G401 (cell line): ENCODE data around the gene IL1R1. TPM values are rescaled to one million over a fixed set of nuclear protein-coding genes. Genes with fewer than 3 reads are reported as not detected.

Experiments
- DNase-seq: peaks from one replicate; pipeline ENCODE4 v3.0.0-alpha.2; 2015; ENCODE audit warnings: low spot score
- in situ Hi-C: cut with HindIII; loops from 2 replicates; pipeline ENCODE4 v1.10.0; 2016; ENCODE audit warnings: low sequenced_read_pairs, mixed read lengths
- total RNA-seq: library from RNA; depleted of rRNA; stranded (reverse); fragments of >200 nt; shearing (Covaris generic); gene quantifications from 2 replicates; pipeline ENCODE4 v1.2.3, GENCODE V29; 2014

The IL1R1 gene
- total RNA-seq, 1 experiment from 2014 or later, result not detected

- in situ Hi-C loops, result no loop called here
- no peak for DNase-seq
Measured at GRCh38 chr2:102186791-102187495, 44.4 kb downstream of the IL1R1 start, which contains the start of gene IL1RL2. Gene IL1RL2, plus strand, starts transcription at chr2:102187023. Its CDS starts 845 bp downstream, at chr2:102187868.

DNA sequence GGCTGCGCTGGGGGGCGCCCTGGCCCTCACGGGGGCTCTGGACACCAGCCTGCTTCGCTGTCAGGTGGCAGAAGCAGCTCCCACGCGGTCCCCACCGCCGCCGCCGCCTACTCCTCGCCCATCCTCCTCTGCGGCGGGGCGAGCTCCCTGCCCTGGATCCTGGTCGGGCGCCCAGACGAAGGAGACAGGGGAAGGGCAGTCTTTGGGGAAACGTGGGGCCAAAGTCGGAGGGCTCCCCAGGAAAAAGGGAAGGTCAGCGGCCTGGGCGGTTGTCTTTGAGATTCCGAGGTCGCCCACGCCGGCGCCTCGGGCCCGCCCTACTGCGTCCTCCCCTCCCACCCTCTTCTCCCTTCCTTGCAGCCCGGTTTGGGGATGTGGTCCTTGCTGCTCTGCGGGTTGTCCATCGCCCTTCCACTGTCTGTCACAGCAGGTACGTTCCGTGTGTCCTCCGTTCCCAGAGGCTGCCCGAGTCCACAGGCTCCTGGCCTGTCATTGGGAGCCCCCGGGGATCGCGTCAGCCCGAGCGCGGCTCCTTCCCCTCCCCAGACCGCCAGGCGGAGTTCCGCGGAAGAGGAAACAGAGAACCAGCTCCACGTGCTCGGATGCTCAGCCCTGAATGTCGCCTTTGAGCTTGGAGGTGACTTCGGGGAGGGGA, 45.1 kb downstream of the IL1R1 start:
- no peak for DNase-seq
- in situ Hi-C loops, result no loop called here

GRCh38 chr2:102190430-102191107, 48.0 kb downstream of the IL1R1 start:
- DNase-seq, result no peak
- in situ Hi-C loops, result no loop called here

DNA sequence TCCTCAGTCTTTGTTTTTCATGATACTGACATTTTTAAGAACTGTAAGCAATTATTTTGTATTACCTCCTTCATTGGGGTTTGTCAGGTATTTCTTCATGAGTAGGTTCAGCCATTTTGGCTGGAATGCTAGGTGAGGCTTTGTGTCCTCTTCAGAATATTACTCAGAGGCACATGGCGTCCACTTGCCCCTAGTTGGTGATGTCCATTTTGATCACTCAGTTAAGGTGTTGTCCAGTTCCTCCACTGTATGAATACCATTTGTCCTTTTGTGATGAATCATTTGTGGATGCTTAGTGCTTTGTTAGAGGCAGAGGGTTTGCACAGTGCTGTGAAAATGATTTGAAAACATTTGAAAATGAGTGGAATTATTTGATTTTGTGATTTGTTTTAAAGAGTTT, 49.0 kb downstream of the IL1R1 start:
- no peak for DNase-seq
- in situ Hi-C loops, result no loop called here

- in situ Hi-C loops, result no loop called here
Measured at GRCh38 chr2:102193074-102193473, 50.5 kb downstream of the IL1R1 start.

DNA sequence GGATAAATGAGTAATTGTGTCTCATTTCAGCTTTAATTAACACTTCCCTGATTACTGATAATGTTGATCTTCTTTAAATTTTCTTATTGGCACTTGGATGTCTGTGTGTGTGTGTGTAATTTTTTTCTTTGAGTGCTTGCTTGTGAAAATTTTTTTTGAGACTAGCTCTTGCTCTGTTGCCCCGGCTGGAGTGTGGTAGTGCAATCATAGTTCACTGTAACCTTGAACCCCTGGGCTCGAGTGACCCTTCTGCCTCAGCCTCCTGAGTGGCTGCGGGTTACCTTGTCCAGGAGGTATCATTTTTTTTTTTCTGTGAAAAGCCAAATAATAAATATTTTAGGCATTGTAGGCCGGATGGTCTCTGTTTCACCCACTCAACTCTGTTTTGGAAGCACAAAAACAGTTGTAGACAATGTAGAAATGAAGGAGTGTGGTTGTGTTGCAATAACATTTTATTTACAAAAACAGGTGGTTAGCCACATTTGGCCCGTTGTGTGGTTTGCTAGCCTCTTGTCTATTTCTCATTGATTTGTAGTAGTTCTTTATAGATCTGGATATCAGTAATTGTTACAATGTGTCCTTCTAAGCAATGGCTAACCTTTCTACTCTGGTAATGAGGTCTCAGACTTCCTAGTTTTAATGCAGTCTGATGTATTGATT, 52.2 kb downstream of the IL1R1 start:
- DNase-seq, result no peak
- in situ Hi-C loops, result no loop called here

More at GRCh38 chr2:102193074-102193473, 50.5 kb downstream of the IL1R1 start:
- DNase-seq, result no peak

- DNase-seq, result no peak
- in situ Hi-C loops, result no loop called here
Measured at GRCh38 chr2:102197389-102198137, 55.0 kb downstream of the IL1R1 start.

- in situ Hi-C loops, result no loop called here
- DNase-seq, result no peak
Measured at GRCh38 chr2:102200539-102200938, 58.0 kb downstream of the IL1R1 start.

- in situ Hi-C loops, result no loop called here
- no peak for DNase-seq
Measured at GRCh38 chr2:102204638-102205037, 62.1 kb downstream of the IL1R1 start.

GRCh38 chr2:102206666-102207341, 64.3 kb downstream of the IL1R1 start:
- in situ Hi-C loops, result no loop called here
- no peak for DNase-seq

DNA sequence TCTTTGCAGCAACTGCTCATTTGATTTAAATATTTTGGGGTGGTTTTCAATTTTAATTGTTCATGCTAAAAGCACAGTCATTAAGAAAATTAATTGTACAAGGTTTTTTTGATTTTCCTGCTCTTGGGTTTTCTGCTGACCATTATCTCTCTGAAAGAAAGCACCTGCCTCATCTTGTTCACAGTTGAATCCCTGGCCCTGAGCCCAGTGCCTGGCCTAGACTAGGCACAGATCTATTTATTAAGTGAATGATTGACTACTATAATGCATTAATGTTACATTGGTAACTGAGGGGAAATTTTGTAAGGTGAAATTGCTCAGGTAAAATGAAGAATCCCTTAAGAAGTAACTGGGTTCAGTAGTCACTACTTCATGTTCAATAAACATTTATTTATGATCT, 66.2 kb downstream of the IL1R1 start:
- in situ Hi-C loops, result no loop called here
- DNase-seq, result no peak

DNA sequence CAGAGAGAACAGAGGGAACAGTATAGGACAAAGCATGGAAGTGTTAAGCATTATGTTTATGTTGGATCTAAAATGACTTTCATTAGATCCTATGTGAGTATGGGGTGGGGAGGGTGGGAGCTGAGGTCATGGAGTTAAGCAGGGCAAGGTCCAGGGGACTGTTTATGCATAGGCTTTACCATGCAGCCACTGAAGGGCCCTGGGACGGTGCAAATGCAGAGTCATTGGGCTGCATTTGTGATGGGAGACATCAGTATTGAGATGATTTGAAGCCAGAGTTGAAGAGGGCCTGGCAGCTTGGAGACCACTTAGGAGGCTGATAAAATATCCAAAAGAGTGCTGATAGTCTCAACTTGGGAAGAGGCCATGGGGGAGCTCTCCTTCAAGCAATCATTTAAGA, 66.9 kb downstream of the IL1R1 start:
- DNase-seq, result no peak
- in situ Hi-C loops, result no loop called here

- no peak for DNase-seq
- in situ Hi-C loops, result no loop called here
Measured at GRCh38 chr2:102217032-102217431, 74.5 kb downstream of the IL1R1 start.

GRCh38 chr2:102224824-102225739, 82.5 kb downstream of the IL1R1 start:
- in situ Hi-C loops, result no loop called here

DNA sequence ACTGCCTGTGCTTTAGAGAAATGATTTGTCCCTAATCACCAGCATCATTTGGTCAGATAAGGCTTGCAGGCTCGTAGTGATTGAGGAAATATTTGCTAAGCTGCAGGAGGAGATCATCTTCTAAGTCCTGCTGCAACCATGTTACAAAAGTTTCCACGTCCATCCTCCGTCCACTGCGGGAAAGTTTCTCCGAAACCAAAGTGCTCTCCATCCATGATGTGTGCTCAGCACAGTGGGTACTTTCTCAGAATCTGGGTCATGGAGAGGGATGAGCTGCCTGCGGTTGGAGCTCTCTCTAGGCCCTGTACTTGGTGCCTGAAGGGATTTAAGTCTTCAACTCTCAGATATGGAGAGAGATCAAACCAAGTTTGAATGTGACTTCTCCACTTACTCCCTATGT, 83.6 kb downstream of the IL1R1 start:
- no peak for DNase-seq
- in situ Hi-C loops, result no loop called here

More at GRCh38 chr2:102224824-102225739, 82.5 kb downstream of the IL1R1 start:
- no peak for DNase-seq

GRCh38 chr2:102226612-102227391, 84.3 kb downstream of the IL1R1 start:
- no peak for DNase-seq
- in situ Hi-C loops, result no loop called here
